Epithelial cell of esophagus (primary cell): ENCODE measurements around the gene CDH8.

Experiments used
- DNase-seq: peaks from one replicate; pipeline ENCODE4 v3.0.0; 2010; ENCODE audit warnings: low read depth
- H3K4me3 ChIP-seq: 2 replicates; pipeline ENCODE4 v1.5.1; 2011; ENCODE audit warnings: mild to moderate bottlenecking, low read length, control low read depth
- TF ChIP-seq, protein P1 (sequence below): IDR thresholded peaks from 2 replicates; pipeline ENCODE4 v1.5.1; 2011; ENCODE audit warnings: low read depth, mild to moderate bottlenecking, low read length, control low read depth, inconsistent platforms; ENCODE audit not compliant: insufficient read depth; ENCODE audit errors: missing control alignments

CDH8 gene

DNA sequence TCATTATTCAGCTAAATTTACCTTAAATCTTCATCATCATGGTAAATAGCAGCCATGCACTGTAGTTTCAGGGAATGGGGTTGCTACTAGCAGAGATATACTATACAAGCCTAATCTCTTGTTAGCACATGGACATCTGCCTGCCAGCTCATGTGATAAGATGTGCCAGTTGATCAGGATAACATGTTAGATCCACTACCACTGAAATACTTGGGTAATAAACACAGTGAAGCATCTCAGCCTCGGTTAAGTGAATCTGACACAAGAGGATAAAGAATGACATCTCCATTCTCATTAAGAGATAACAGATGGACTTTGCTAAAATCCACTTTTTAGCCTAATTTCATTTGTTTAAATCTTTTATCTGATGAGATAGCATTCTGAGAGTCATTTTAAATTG is 256.1 kb downstream of the CDH8 start:
- no peak for DNase-seq
- TF ChIP-seq, protein P1, sequence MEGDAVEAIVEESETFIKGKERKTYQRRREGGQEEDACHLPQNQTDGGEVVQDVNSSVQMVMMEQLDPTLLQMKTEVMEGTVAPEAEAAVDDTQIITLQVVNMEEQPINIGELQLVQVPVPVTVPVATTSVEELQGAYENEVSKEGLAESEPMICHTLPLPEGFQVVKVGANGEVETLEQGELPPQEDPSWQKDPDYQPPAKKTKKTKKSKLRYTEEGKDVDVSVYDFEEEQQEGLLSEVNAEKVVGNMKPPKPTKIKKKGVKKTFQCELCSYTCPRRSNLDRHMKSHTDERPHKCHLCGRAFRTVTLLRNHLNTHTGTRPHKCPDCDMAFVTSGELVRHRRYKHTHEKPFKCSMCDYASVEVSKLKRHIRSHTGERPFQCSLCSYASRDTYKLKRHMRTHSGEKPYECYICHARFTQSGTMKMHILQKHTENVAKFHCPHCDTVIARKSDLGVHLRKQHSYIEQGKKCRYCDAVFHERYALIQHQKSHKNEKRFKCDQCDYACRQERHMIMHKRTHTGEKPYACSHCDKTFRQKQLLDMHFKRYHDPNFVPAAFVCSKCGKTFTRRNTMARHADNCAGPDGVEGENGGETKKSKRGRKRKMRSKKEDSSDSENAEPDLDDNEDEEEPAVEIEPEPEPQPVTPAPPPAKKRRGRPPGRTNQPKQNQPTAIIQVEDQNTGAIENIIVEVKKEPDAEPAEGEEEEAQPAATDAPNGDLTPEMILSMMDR, result no peak

DNA sequence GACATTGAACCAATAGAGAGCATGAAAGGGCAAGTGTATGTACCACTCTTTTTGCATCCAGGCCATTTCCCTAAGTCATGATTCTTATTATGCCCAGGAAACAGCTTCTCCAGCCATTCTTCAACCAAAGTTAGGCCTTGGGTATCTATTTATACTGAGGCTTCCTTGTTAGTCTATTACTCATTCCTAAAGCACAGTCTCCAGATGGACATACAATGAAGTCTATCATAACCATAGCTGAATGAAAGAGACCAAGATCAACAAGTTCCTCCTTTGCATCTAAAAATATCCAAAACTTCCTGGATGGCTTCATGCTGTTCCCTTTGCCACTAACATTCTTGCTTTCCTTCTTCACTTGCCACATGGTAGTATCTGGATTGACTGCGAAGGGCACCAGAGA is 265.9 kb downstream of the CDH8 start:
- TF ChIP-seq, protein P1, result no peak
- H3K4me3 ChIP-seq, result no peak overlapping the region
- no peak for DNase-seq

More for the DNA sequence above, 256.1 kb downstream of the CDH8 start:
- H3K4me3 ChIP-seq, result no peak overlapping the region

DNA sequence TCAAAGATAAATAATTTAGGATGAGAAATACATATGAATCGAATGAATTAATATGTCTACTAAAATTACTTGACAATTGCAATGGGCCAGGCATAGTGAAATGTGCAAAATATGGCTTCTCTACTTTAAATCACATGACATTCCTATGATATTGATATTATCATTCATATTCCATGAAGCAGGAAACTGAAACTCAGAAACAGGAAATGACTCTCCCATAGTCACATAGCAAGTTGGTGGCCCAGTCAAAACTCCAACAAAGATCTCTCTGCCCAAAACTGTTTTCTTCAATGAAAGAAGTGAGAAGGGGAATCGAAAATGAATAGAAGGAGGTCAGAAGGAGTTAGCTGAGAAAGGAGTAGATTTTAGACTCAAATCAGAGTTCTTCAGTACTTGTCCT is 272.2 kb downstream of the CDH8 start:
- TF ChIP-seq, protein P1, result no peak
- no peak for DNase-seq
- H3K4me3 ChIP-seq, result no peak overlapping the region

DNA sequence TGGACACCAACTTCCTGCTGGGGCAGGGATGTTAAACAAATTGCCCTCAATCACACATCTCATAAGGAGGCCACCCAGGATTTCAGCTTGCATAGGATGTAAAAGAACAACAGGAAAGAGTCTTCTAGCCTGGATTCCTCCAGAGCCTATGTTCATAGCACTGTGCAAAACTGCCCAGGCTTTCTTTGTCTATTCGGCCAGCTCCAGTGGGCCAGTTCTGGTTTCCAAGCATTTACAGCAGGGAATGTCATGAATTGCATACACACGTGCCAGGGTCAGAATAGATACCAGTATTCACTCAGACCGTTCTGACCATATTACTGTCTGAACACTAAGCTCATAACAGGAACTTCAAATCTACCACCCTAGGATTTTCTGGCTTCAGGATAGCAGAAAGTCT is 273.2 kb downstream of the CDH8 start:
- DNase-seq, result no peak
- H3K4me3 ChIP-seq, result no peak overlapping the region
- TF ChIP-seq, protein P1, result no peak

DNA sequence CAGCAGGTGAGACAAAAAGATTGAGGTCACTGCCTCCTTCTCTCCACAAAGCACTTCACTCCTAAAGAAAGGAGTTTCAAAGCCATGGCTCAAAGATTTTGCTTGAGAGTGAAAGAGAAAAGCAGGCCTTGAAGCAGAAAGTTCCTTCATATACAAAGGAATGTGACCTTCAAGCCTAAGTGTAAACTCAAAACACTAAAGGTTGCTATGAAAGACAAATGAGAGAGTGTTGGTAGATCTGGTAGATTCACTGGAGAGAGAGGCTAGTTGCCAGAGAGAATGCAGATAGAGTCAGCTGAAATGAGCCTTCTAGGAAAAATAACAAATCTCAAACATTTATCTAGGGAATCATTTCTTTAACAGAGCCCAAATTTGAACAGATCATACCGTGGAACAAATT is 305.2 kb downstream of the CDH8 start:
- TF ChIP-seq, protein P1, result no peak
- no peak overlapping the region for H3K4me3 ChIP-seq
- DNase-seq, result no peak

DNA sequence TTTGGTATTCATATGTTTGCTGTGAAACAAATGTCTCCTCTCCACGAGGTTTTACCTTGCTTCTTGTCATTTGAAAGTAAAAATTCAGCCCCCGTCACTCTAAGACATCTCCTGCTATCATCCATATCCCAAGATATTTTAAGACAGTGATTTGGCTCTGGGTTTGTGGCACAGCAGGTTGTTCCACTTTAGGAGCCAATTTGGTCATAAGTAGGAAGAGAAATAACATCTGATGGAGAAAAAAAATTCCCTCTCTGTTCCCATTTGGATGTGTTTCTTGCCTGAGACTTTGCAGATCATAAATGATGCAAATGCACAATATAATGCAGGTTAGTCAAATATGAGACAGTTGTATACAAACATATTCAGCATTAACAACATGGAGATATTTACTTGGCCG is 309.5 kb downstream of the CDH8 start:
- TF ChIP-seq, protein P1, result no peak

DNA sequence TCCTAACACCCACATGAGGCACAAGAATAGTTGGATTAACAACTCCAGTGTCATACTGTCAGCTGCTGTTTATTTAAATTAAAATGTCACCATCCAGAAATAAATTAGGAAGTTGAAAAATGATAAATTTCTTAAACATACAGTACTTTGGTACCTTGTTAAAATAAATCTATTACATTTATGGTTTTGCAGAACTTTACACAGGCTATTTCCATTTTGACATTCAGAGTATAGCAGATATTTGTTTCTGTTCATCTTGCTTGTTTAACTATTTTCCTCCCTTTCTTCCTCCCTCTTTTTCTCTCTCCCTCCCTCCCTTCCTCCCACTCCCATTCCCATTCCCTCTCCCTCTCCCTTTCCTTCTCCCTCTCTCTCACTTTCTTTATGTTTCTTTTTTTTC is 310.1 kb downstream of the CDH8 start:
- no peak overlapping the region for H3K4me3 ChIP-seq
- DNase-seq, result no peak
- TF ChIP-seq, protein P1, result no peak

More for the DNA sequence above, 309.5 kb downstream of the CDH8 start:
- no peak overlapping the region for H3K4me3 ChIP-seq
- no peak for DNase-seq
